Fibroblast of peridontal ligament (primary cell): ENCODE measurements around the gene ADGRL4.
A peak's percentile ranks its signal among the peaks of the same experiment; 100 is the strongest.
"Not testable (repeated sequence)": the region's sequence is repeated elsewhere in the genome, so short reads cannot be mapped to it uniquely, and the experiment has no call there.

Experiments
- DNase-seq: peaks from one replicate; pipeline ENCODE4 v3.0.0-alpha.2; 2010; ENCODE audit errors: extremely low read depth

Gene ADGRL4

GRCh38 chr1:79006564-79006963 lies at the start of gene ADGRL4:
TSS of gene ADGRL4 (minus strand) at chr1:79006730. CDS start at chr1:79006654, 76 bp downstream.
- peak; percentile 26 for DNase-seq

- no peak for DNase-seq
These were observed 49.3 kb upstream of the ADGRL4 start for GRCh38 chr1:79055856-79056255.

- no peak for DNase-seq
These were observed 46.4 kb upstream of the ADGRL4 start for GRCh38 chr1:79052829-79053449.

- DNase-seq, result no peak
These were observed 38.6 kb upstream of the ADGRL4 start for GRCh38 chr1:79044974-79045650.

GRCh38 chr1:79043506-79043905 lies 37.0 kb upstream of the ADGRL4 start:
- DNase-seq, result peak; percentile 90

- DNase-seq, result no peak
These were observed 36.0 kb upstream of the ADGRL4 start for GRCh38 chr1:79042539-79042938.

- DNase-seq, result peak; percentile 45
These were observed 35.6 kb upstream of the ADGRL4 start for GRCh38 chr1:79042117-79042516.

GRCh38 chr1:79041666-79042065 lies 35.1 kb upstream of the ADGRL4 start:
- no peak for DNase-seq

GRCh38 chr1:79040424-79041082 lies 34.0 kb upstream of the ADGRL4 start:
- peak; percentile 39 for DNase-seq

GRCh38 chr1:79037085-79037484 lies 30.6 kb upstream of the ADGRL4 start:
- DNase-seq, result no peak

GRCh38 chr1:79012500-79012899 lies 6.0 kb upstream of the ADGRL4 start:
- DNase-seq, result no peak

GRCh38 chr1:79010589-79010988 lies 4.1 kb upstream of the ADGRL4 start:
- no peak for DNase-seq

GRCh38 chr1:79005945-79006344 lies 585 bp downstream of the ADGRL4 start:
- peak; percentile 14 for DNase-seq

- DNase-seq, result no peak
These were observed 1.6 kb downstream of the ADGRL4 start for GRCh38 chr1:79004916-79005315.

GRCh38 chr1:78996791-78997190 lies 9.7 kb downstream of the ADGRL4 start:
- no peak for DNase-seq

- no peak for DNase-seq
These were observed 19.5 kb downstream of the ADGRL4 start for GRCh38 chr1:78987042-78987441.

- peak; percentile 17 for DNase-seq
These were observed 26.0 kb downstream of the ADGRL4 start for GRCh38 chr1:78980511-78980910.

- no peak for DNase-seq
These were observed 33.8 kb downstream of the ADGRL4 start for GRCh38 chr1:78972723-78973122.

GRCh38 chr1:78967091-78967490 lies 39.4 kb downstream of the ADGRL4 start:
- DNase-seq, result not testable (repeated sequence)

GRCh38 chr1:78958711-78959110 lies 47.8 kb downstream of the ADGRL4 start:
- no peak for DNase-seq

- no peak for DNase-seq
These were observed 55.7 kb downstream of the ADGRL4 start for GRCh38 chr1:78950826-78951225.

- no peak for DNase-seq
These were observed 57.3 kb downstream of the ADGRL4 start for GRCh38 chr1:78949227-78949626.

GRCh38 chr1:78919150-78919549 lies 87.4 kb downstream of the ADGRL4 start:
- DNase-seq, result no peak
